H9 (cell line): ENCODE data around the gene PTBP3. TPM values are rescaled to one million over a fixed set of nuclear protein-coding genes. Genes with fewer than 3 reads are reported as not detected.

ENCODE experiments used
- DNase-seq: peaks from one replicate; pipeline ENCODE4 v3.0.0-alpha.2; 2017
- H2AFZ ChIP-seq: one replicate; pipeline ENCODE4 v1.6.1; 2013; ENCODE audit warnings: mild to moderate bottlenecking, low read length, control low read depth, moderate library complexity
- H2AK5ac ChIP-seq: 2 replicates; pipeline ENCODE4 v1.6.1; 2013; ENCODE audit warnings: low read length, control low read depth, mixed read lengths; ENCODE audit not compliant: insufficient read length
- H2BK120ac ChIP-seq: one replicate; pipeline ENCODE4 v1.6.1; 2013; ENCODE audit warnings: low read depth, mild to moderate bottlenecking, low read length, control low read depth, inconsistent platforms; ENCODE audit not compliant: poor library complexity, severe bottlenecking
- H2BK12ac ChIP-seq: 2 replicates; pipeline ENCODE4 v1.6.1; 2013; ENCODE audit warnings: low read length, control low read depth, mixed read lengths, low read depth; ENCODE audit not compliant: insufficient read length
- H2BK15ac ChIP-seq: 2 replicates; pipeline ENCODE4 v1.6.1; 2013; ENCODE audit warnings: low read depth, low read length, control low read depth
- H2BK20ac ChIP-seq: one replicate; pipeline ENCODE4 v1.6.1; 2013; ENCODE audit warnings: low read depth, mild to moderate bottlenecking, low read length, control low read depth, inconsistent platforms; ENCODE audit not compliant: poor library complexity, severe bottlenecking
- H2BK5ac ChIP-seq: 2 replicates; pipeline ENCODE4 v1.6.1; 2013; ENCODE audit warnings: low read length, control low read depth, mixed read lengths; ENCODE audit not compliant: insufficient read length
- H3K14ac ChIP-seq: 2 replicates; pipeline ENCODE4 v1.6.1; 2013; ENCODE audit warnings: low read length, control low read depth; ENCODE audit not compliant: insufficient read depth
- H3K18ac ChIP-seq: 2 replicates; pipeline ENCODE4 v1.6.1; 2013; ENCODE audit warnings: low read depth, mild to moderate bottlenecking, mixed read lengths, low read length, control low read depth; ENCODE audit not compliant: insufficient read length
- H3K23ac ChIP-seq: 2 replicates; pipeline ENCODE4 v1.6.1; 2013; ENCODE audit warnings: low read length, control low read depth, mixed read lengths, low read depth; ENCODE audit not compliant: insufficient read length
- H3K23me2 ChIP-seq: 2 replicates; pipeline ENCODE4 v1.6.1; 2013; ENCODE audit warnings: low read depth, mild to moderate bottlenecking, mixed read lengths, low read length, control low read depth; ENCODE audit not compliant: insufficient read length, poor library complexity, severe bottlenecking
- H3K27ac ChIP-seq: 2 replicates; pipeline ENCODE4 v1.5.1; 2013; ENCODE audit warnings: low read length, control low read depth, mixed read lengths, low read depth; ENCODE audit not compliant: insufficient read length
- H3K27me3 ChIP-seq: 2 replicates; pipeline ENCODE4 v1.6.1; 2013; ENCODE audit warnings: low read length, control low read depth, inconsistent platforms; ENCODE audit not compliant: insufficient read depth
- H3K4ac ChIP-seq: 2 replicates; pipeline ENCODE4 v1.6.1; 2013; ENCODE audit warnings: low read depth, mild to moderate bottlenecking, control low read depth, inconsistent platforms, low read length, moderate library complexity
- H3K4me1 ChIP-seq: 2 replicates; pipeline ENCODE4 v1.6.1; 2013; ENCODE audit warnings: low read length, control low read depth, inconsistent platforms; ENCODE audit not compliant: insufficient read depth
- H3K4me2 ChIP-seq: 2 replicates; pipeline ENCODE4 v1.6.1; 2013; ENCODE audit warnings: low read length, control low read depth, mixed read lengths; ENCODE audit not compliant: insufficient read length, insufficient read depth
- H3K56ac ChIP-seq: 2 replicates; pipeline ENCODE4 v1.6.1; 2013; ENCODE audit warnings: low read depth, mild to moderate bottlenecking, mixed read lengths, low read length, control low read depth; ENCODE audit not compliant: insufficient read length
- H3K79me1 ChIP-seq: 2 replicates; pipeline ENCODE4 v1.6.1; 2013; ENCODE audit warnings: low read depth, mild to moderate bottlenecking, moderate library complexity, low read length, control low read depth, inconsistent platforms; ENCODE audit not compliant: insufficient read depth, poor library complexity, severe bottlenecking
- H3K79me2 ChIP-seq: 2 replicates; pipeline ENCODE4 v1.6.1; 2013; ENCODE audit warnings: low read length, control low read depth, inconsistent platforms; ENCODE audit not compliant: insufficient read depth
- H3K9ac ChIP-seq: 2 replicates; pipeline ENCODE4 v1.6.1; 2013; ENCODE audit warnings: low read length, control low read depth, mixed read lengths; ENCODE audit not compliant: insufficient read length; ENCODE audit errors: extremely low read depth
- H3K9me3 ChIP-seq: one replicate; pipeline ENCODE4 v1.6.1; 2013; ENCODE audit warnings: low read depth, low read length, inconsistent platforms; ENCODE audit not compliant: control insufficient read depth
- H3T11ph ChIP-seq: one replicate; pipeline ENCODE4 v1.6.1; 2013; ENCODE audit warnings: mild to moderate bottlenecking, low read length, control low read depth, inconsistent platforms
- H4K20me1 ChIP-seq: one replicate; pipeline ENCODE4 v1.6.1; 2013; ENCODE audit not compliant: control insufficient read depth, insufficient read length, insufficient read depth
- H4K5ac ChIP-seq: 2 replicates; pipeline ENCODE4 v1.6.1; 2013; ENCODE audit warnings: low read depth, mild to moderate bottlenecking, mixed read lengths, low read length, control low read depth; ENCODE audit not compliant: insufficient read length
- H4K8ac ChIP-seq: replicated peaks from 2 replicates; pipeline ENCODE4 v1.6.1; 2013; ENCODE audit warnings: low read length, control low read depth, mixed read lengths, low read depth; ENCODE audit not compliant: insufficient read length
- H4K91ac ChIP-seq: 2 replicates; pipeline ENCODE4 v1.6.1; 2013; ENCODE audit warnings: low read depth, mild to moderate bottlenecking, moderate library complexity, mixed read lengths, low read length, control low read depth; ENCODE audit not compliant: insufficient read length
- H3K27ac Mint-ChIP-seq, 3 experiments: 2 replicates in 2 of 3; 3 replicates in 1 of 3; pipeline ENCODE4 v1.8.0; 2020 to 2021; ENCODE audit warnings: mixed read lengths in 3 of 3, mild to moderate bottlenecking in 1 of 3, moderate library complexity in 1 of 3
- H3K27me3 Mint-ChIP-seq: 2 replicates; pipeline ENCODE4 v1.8.0; 2021; ENCODE audit warnings: low read depth, mild to moderate bottlenecking, moderate library complexity, mixed read lengths
- H3K36me3 Mint-ChIP-seq, 3 experiments: 2 replicates in 2 of 3; 3 replicates in 1 of 3; pipeline ENCODE4 v1.8.0; 2020 to 2021; ENCODE audit warnings: low read depth in 3 of 3, mixed read lengths in 3 of 3; ENCODE audit not compliant: insufficient read depth in 1 of 3
- H3K4me1 Mint-ChIP-seq, 2 experiments: 2 replicates each; pipeline ENCODE4 v1.8.0; 2020; ENCODE audit warnings: mixed read lengths in 2 of 2
- H3K4me3 Mint-ChIP-seq, 2 experiments: 2 replicates in 1 of 2; 3 replicates in 1 of 2; pipeline ENCODE4 v1.8.0; 2020 to 2021; ENCODE audit warnings: mild to moderate bottlenecking in 2 of 2, mixed read lengths in 2 of 2, moderate library complexity in 1 of 2
- H3K9me3 Mint-ChIP-seq, 2 experiments: 2 replicates in 1 of 2; 3 replicates in 1 of 2; pipeline ENCODE4 v1.8.0; 2020; ENCODE audit warnings: mild to moderate bottlenecking in 2 of 2, mixed read lengths in 2 of 2, moderate library complexity in 1 of 2
- CTCF ChIP-seq: fragments of 200-600 bp; sonication (generic); conservative IDR thresholded peaks from 3 replicates; pipeline ENCODE4 v1.8.0; 2021; ENCODE audit warnings: antibody characterized with exemption, mild to moderate bottlenecking
- WGBS: extraction: QIAGEN DNeasy Blood & Tissue Kit; methylation state at CpG from one replicate; pipeline ENCODE4 v1.1.7; 2013; ENCODE audit warnings: missing lambda C conversion rate, low lambda C conversion rate, mixed read lengths; ENCODE audit not compliant: insufficient read length; ENCODE audit errors: extremely low coverage; 5-methylcytosine and 5-hydroxymethylcytosine counted together
- total RNA-seq: library from RNA; stranded (reverse); gene quantifications from 2 replicates; pipeline ENCODE4 v1.2.1, GENCODE V29; 2021

PTBP3 gene
- total RNA-seq, 1 experiment from 2014 or later: 89.5 TPM

GRCh38 chr9:112212926-112213325 is 120.5 kb downstream of the PTBP3 start:
- Histone ChIP-seq H3K23me2 (no peaks in the 10 kb centered on the region), H3K4me1 (no peaks in the 10 kb centered on the region; the same call in 1 of the 2 replicates), H3K56ac (no peak overlapping the region), H3K23ac (no peak overlapping the region), H3K9me3 (no peaks in the 10 kb centered on the region), H3K79me2 (no peaks in the 10 kb centered on the region), H3K4me2 (no peak overlapping the region), H2BK5ac (no peak overlapping the region), H2BK120ac (no peak overlapping the region), H3K79me1 (no peaks in the 10 kb centered on the region), H2BK15ac (no peak overlapping the region), H4K20me1 (no peaks in the 10 kb centered on the region), H4K8ac (no peak overlapping the region), H3K27me3 (no peaks in the 10 kb centered on the region), H3T11ph (no peak overlapping the region), H3K9ac (no peak overlapping the region), H3K4ac (no peak overlapping the region), H2AFZ (no peak overlapping the region), H3K18ac (no peak overlapping the region), H3K27ac (no peak overlapping the region), H2AK5ac (no peak overlapping the region), H4K5ac (no peak overlapping the region), H2BK12ac (no peak overlapping the region), H3K14ac (no peak overlapping the region), H4K91ac (no peak overlapping the region), H2BK20ac (no peak overlapping the region)
- H3K9me3 Mint-ChIP-seq: peaks cover 3 to 4% of the 10 kb centered on the region in 2 experiments; a peak in 3 of 5 replicates
- H3K27me3 Mint-ChIP-seq: no peaks in the 10 kb centered on the region
- H3K27ac Mint-ChIP-seq: no peak overlapping the region
- peaks cover 14 to 22% (median 15%) of the 10 kb centered on the region in 3 experiments for H3K36me3 Mint-ChIP-seq
- H3K4me1 Mint-ChIP-seq: peaks cover 10 to 13% of the 10 kb centered on the region in 2 experiments
- no peak for DNase-seq
- no peak overlapping the region for H3K4me3 Mint-ChIP-seq
- TF ChIP-seq CTCF: no peak
- no CpG with 5 or more reads among the region's 2 CpGs for WGBS
